Endothelial cell of umbilical vein (primary cell): ENCODE measurements around the gene KCNB1. TPM values are rescaled to one million over a fixed set of nuclear protein-coding genes. Genes with fewer than 3 reads are reported as not detected.
A peak's percentile ranks its signal among the peaks of the same experiment; 100 is the strongest.

Source experiments
- BruUV-seq: library from RNA; stranded (reverse); fragments of 400-500 nt; replicated peaks from 2 replicates; lab custom pipeline; 2021; lab: Mats Ljungman, UMichigan
- CTCF ChIA-PET: fragments of 300-600, 350-600 bp; sonication (Branson Sonifier 250); formaldehyde crosslinking; loops from one replicate; lab custom pipeline; 2021; ENCODE audit warnings: antibody characterized with exemption, inconsistent platforms; lab: Charles Lee
- POLR2A ChIA-PET: fragments of 300-600, 350-600 bp; sonication (Branson Sonifier 250); formaldehyde crosslinking; loops from one replicate; lab custom pipeline; 2021; ENCODE audit warnings: antibody characterized with exemption, inconsistent platforms; lab: Charles Lee
- DNase-seq: peaks from one replicate; pipeline ENCODE4 v3.0.0-alpha.2; 2011; ENCODE audit warnings: low read depth, low spot score
- FAIRE-seq: peaks from 2 replicates; lab custom pipeline; 2011; peaks lifted over from hg19 to GRCh38; lab: Jason Lieb, UNC
- H2AFZ ChIP-seq: 2 replicates; pipeline ENCODE4 v1.6.0; 2012; ENCODE audit warnings: low read depth, low read length, control low read depth, inconsistent platforms
- H3K27ac ChIP-seq: 2 replicates; pipeline ENCODE4 v1.5.1; 2011; ENCODE audit warnings: low read depth, mild to moderate bottlenecking, control low read depth, low read length, moderate library complexity; ENCODE audit not compliant: insufficient read depth
- H3K27me3 ChIP-seq, 2 experiments: 2 replicates each; pipeline versions ENCODE4 v1.6.0 to v1.6.1; 2011; ENCODE audit warnings: low read length in 2 of 2, mixed read lengths in 1 of 2; ENCODE audit not compliant: control insufficient read depth in 2 of 2, insufficient read depth in 2 of 2
- H3K36me3 ChIP-seq, 2 experiments: 2 replicates in 1 of 2; 3 replicates in 1 of 2; pipeline ENCODE4 v1.5.1; 2011; ENCODE audit warnings: low read length in 2 of 2, mild to moderate bottlenecking in 1 of 2, moderate library complexity in 1 of 2; ENCODE audit not compliant: control insufficient read depth in 2 of 2, insufficient read depth in 2 of 2; ENCODE audit errors: extremely low read depth in 1 of 2
- H3K4me1 ChIP-seq: 3 replicates; pipeline ENCODE4 v1.5.1; 2011; ENCODE audit warnings: mild to moderate bottlenecking, low read length; ENCODE audit not compliant: control insufficient read depth, insufficient read depth; ENCODE audit errors: extremely low read depth
- H3K4me2 ChIP-seq: 2 replicates; pipeline ENCODE4 v1.6.1; 2011; ENCODE audit warnings: low read length, control low read depth, mixed read lengths; ENCODE audit not compliant: insufficient read depth
- H3K4me3 ChIP-seq, 3 experiments: fragments of 200-600 bp in 1 of 3; sonication (generic), shearing (Covaris generic) in 1 of 3; replicated peaks in 1 of 3; 2 replicates each; pipeline ENCODE4 v1.5.1; 2011 to 2016; ENCODE audit warnings: control low read depth in 3 of 3, low read length in 3 of 3, mild to moderate bottlenecking in 2 of 3, inconsistent platforms in 1 of 3, low read depth in 1 of 3, moderate library complexity in 1 of 3; ENCODE audit not compliant: insufficient read depth in 1 of 3
- H3K79me2 ChIP-seq: 2 replicates; pipeline ENCODE4 v1.6.0; 2012; ENCODE audit warnings: low read length, inconsistent platforms; ENCODE audit not compliant: control insufficient read depth, insufficient read depth
- H3K9ac ChIP-seq: replicated peaks from 2 replicates; pipeline ENCODE3; 2011; ENCODE audit warnings: low read length, control low read depth; ENCODE audit not compliant: insufficient read depth; ENCODE audit errors: extremely low read depth
- H3K9me1 ChIP-seq: replicated peaks from 3 replicates; pipeline ENCODE4 v1.6.0; 2011; ENCODE audit warnings: mild to moderate bottlenecking, low read length; ENCODE audit not compliant: control insufficient read depth, insufficient read depth; ENCODE audit errors: extremely low read depth
- H3K9me3 ChIP-seq: replicated peaks from 2 replicates; pipeline ENCODE4 v1.5.1; 2012; ENCODE audit warnings: low read length, inconsistent platforms; ENCODE audit not compliant: control insufficient read depth, insufficient read depth
- H4K20me1 ChIP-seq: replicated peaks from 2 replicates; pipeline ENCODE3; 2011; ENCODE audit warnings: mild to moderate bottlenecking, low read length; ENCODE audit not compliant: control insufficient read depth, insufficient read depth; ENCODE audit errors: extremely low read depth
- EZH2 ChIP-seq: IDR thresholded peaks from 2 replicates; pipeline ENCODE4 v1.6.1; 2012; ENCODE audit warnings: borderline replicate concordance, low read depth, mild to moderate bottlenecking, moderate library complexity, low read length, inconsistent platforms; ENCODE audit not compliant: severe bottlenecking
- FOS ChIP-seq: IDR thresholded peaks from 2 replicates; pipeline ENCODE4 v1.6.1; 2011; ENCODE audit warnings: mild to moderate bottlenecking, low read length, moderate library complexity, borderline replicate concordance; ENCODE audit not compliant: insufficient read depth
- GATA2 ChIP-seq: IDR thresholded peaks from 2 replicates; pipeline ENCODE4 v1.7.0; 2011; ENCODE audit warnings: low read depth, mild to moderate bottlenecking, moderate library complexity, mixed read lengths, low read length; ENCODE audit not compliant: insufficient read length, insufficient read depth
- JUN ChIP-seq: IDR thresholded peaks from 2 replicates; pipeline ENCODE4 v1.6.1; 2011; ENCODE audit warnings: borderline replicate concordance, low read depth; ENCODE audit not compliant: insufficient read length, insufficient read depth
- MAX ChIP-seq: IDR thresholded peaks from 2 replicates; pipeline ENCODE4 v1.6.1; 2011; ENCODE audit not compliant: insufficient read depth, insufficient read length
- MYC ChIP-seq: IDR thresholded peaks from one replicate; pipeline ENCODE4 v1.6.1; 2011; ENCODE audit warnings: mild to moderate bottlenecking, low read depth, low read length
- POLR2A ChIP-seq: IDR thresholded peaks from 2 replicates; pipeline ENCODE4 v1.6.1; 2012; ENCODE audit warnings: low read depth, mild to moderate bottlenecking, control low read depth, low read length
- POLR2AphosphoS5 ChIP-seq: IDR thresholded peaks from 2 replicates; pipeline ENCODE4 v1.6.1; 2012; ENCODE audit warnings: low read depth, mild to moderate bottlenecking, control low read depth, low read length, moderate library complexity; ENCODE audit not compliant: insufficient read depth
- dilution Hi-C: fragments of 300-500 bp; cut with MboI; formaldehyde crosslinking; loops from one replicate; pipeline ENCODE4 v1.15.0; 2019; ENCODE audit warnings: low sequenced_read_pairs; ENCODE audit not compliant: extremely low pct_ligation_motif_present
- intact Hi-C: fragments of 100-400 bp; cut with micrococcal nuclease; formaldehyde crosslinking; loops from one replicate; pipeline ENCODE4 v1.10.0; 2022
- polyA plus RNA-seq, 4 experiments: library from polyadenylated mRNA; depleted of rRNA in 3 of 4; stranded (reverse) in 3 of 4; unstranded in 1 of 4; fragments of >200 nt; gene quantifications; 2 replicates each; pipeline versions ENCODE4 v1.2.1 to v1.2.3, GENCODE V29; 2011 to 2012; ENCODE audit warnings: missing spikeins in 1 of 4
- total RNA-seq: library from RNA; stranded (reverse); gene quantifications from 2 replicates; pipeline ENCODE4 v1.2.3, GENCODE V29; 2021
- TF ChIP-seq, protein P1 (sequence below), 2 donors: IDR thresholded peaks; 1 replicate in 1 of 2; 2 replicates in 1 of 2; pipeline ENCODE4 v1.5.1; 2011; ENCODE audit warnings: low read length in 2 of 2, mild to moderate bottlenecking in 2 of 2, moderate library complexity in 2 of 2, control low read depth in 1 of 2, inconsistent platforms in 1 of 2, low read depth in 1 of 2; ENCODE audit not compliant: insufficient read depth in 1 of 2; ENCODE audit errors: extremely low read depth in 1 of 2

Gene KCNB1
- total and polyA plus RNA-seq, 2 donors (not counting 3 experiments of a cell fraction or from before 2014, with no cell fraction given) = not detected

DNA sequence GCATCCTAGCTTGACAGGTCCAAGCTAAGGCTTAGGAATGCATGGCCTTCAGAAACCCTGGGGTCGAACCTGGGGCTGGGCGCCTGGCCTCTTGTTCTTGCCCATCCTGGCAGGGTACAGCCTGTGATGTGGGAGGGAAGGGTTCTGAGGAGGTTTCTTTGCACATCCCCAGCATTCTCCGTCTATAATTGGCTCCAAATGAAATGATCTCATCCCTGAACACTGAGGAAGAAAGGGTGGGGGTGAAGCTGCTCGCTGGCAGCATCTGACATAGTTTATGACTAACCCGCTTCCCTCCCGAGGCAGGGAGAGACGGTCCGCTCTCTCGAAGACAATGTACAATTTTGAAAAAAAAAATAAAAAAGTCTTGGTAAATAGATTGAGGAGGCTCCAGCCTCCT is 137.5 kb downstream of the KCNB1 start:
- POLR2A ChIA-PET = no interaction called here
- no peak overlapping the region for H3K4me3 ChIP-seq
- TF ChIP-seq MAX (no peak), JUN (peak; percentile 61), FOS (peak; percentile 51), EZH2 (no peak), GATA2 (no peak)
- no peaks in the 10 kb centered on the region for H3K9me1 ChIP-seq
- CTCF ChIA-PET = interaction anchor here (0.6 to 3.1 kb wide), 6 partner anchors 10 to 161 kb away, joined by 3 to 10 read pairs (median 4); no protein-coding TSS in a partner anchor
- H3K79me2 ChIP-seq = no peaks in the 10 kb centered on the region
- H3K9ac ChIP-seq = no peak overlapping the region
- no peaks in the 10 kb centered on the region for H3K9me3 ChIP-seq
- H3K4me2 ChIP-seq = no peak overlapping the region
- FAIRE-seq (peak; percentile 88), DNase-seq (peak; percentile 63)
- peaks cover 3% of the 10 kb centered on the region for H3K4me1 ChIP-seq
- H3K36me3 ChIP-seq = no peaks in the 10 kb centered on the region
- no TSS peak for BruUV-seq
- peaks cover 0 to 10% of the 10 kb centered on the region in 2 experiments for H3K27me3 ChIP-seq
- no peaks in the 10 kb centered on the region for H4K20me1 ChIP-seq
- intact Hi-C loops = no loop called here
- no peak overlapping the region for H3K27ac ChIP-seq
- no peak overlapping the region for H2AFZ ChIP-seq
- dilution Hi-C loops = no loop called here

- Histone ChIP-seq H3K4me2 (no peak overlapping the region), H3K4me3 (no peak overlapping the region), H3K9ac (no peak overlapping the region), H3K4me1 (peaks cover 3% of the 10 kb centered on the region), H3K9me3 (no peaks in the 10 kb centered on the region), H4K20me1 (no peaks in the 10 kb centered on the region), H3K79me2 (no peaks in the 10 kb centered on the region), H3K9me1 (no peaks in the 10 kb centered on the region), H3K27ac (no peak overlapping the region), H3K36me3 (no peaks in the 10 kb centered on the region), H3K27me3 (peaks cover 0 to 8% of the 10 kb centered on the region in 2 experiments), H2AFZ (no peak overlapping the region)
- dilution Hi-C loops (no loop called here), intact Hi-C loops (no loop called here)
- TF ChIP-seq MYC = no peak
- TF ChIP-seq GATA2 = no peak
- TF ChIP-seq FOS = no peak
- no peak for TF ChIP-seq EZH2
- no peak for TF ChIP-seq POLR2AphosphoS5
- no peak for TF ChIP-seq JUN
- TF ChIP-seq POLR2A = no peak
- no peak for TF ChIP-seq MAX
- TF ChIP-seq, protein P1, sequence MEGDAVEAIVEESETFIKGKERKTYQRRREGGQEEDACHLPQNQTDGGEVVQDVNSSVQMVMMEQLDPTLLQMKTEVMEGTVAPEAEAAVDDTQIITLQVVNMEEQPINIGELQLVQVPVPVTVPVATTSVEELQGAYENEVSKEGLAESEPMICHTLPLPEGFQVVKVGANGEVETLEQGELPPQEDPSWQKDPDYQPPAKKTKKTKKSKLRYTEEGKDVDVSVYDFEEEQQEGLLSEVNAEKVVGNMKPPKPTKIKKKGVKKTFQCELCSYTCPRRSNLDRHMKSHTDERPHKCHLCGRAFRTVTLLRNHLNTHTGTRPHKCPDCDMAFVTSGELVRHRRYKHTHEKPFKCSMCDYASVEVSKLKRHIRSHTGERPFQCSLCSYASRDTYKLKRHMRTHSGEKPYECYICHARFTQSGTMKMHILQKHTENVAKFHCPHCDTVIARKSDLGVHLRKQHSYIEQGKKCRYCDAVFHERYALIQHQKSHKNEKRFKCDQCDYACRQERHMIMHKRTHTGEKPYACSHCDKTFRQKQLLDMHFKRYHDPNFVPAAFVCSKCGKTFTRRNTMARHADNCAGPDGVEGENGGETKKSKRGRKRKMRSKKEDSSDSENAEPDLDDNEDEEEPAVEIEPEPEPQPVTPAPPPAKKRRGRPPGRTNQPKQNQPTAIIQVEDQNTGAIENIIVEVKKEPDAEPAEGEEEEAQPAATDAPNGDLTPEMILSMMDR (IDR thresholded peaks at IDR 0.05; ENCODE audit: extremely low read depth in 1 of 2, insufficient read depth in 1 of 2, low read depth in 1 of 2, low read length in 2 of 2) = no peak
- no peak for DNase-seq
- FAIRE-seq = no peak
- ChIA-PET CTCF (interaction anchor here (1.1 to 3.1 kb wide), 4 partner anchors 10 to 140 kb away, joined by 5 to 10 read pairs (median 6); no protein-coding TSS in a partner anchor), POLR2A (no interaction called here)
- BruUV-seq = no TSS peak
Measured at GRCh38 chr20:49344140-49344539, 138.3 kb downstream of the KCNB1 start.
